Right atrium auricular region (tissue), 2 donors: ENCODE results near the gene TOX2. TPM values are rescaled to one million over a fixed set of nuclear protein-coding genes. Genes with fewer than 3 reads are reported as not detected.
A peak's percentile ranks its signal among the peaks of the same experiment; 100 is the strongest.

Source experiments
- DNase-seq: peaks from one replicate; pipeline ENCODE4 v3.0.0-alpha.2; 2019; ENCODE audit warnings: low spot score
- H3K27ac ChIP-seq, 2 donors: fragments of 200-600 bp; sonication (generic); 1 replicate in 1 of 2; 2 replicates in 1 of 2; pipeline ENCODE4 v1.5.1; 2016 to 2019
- H3K27me3 ChIP-seq, 2 donors: fragments of 200-600 bp; sonication (generic); one replicate each; pipeline versions ENCODE4 v1.5.1 to v1.6.0; 2017 to 2019
- H3K36me3 ChIP-seq: fragments of 200-600 bp; sonication (generic); one replicate; pipeline ENCODE4 v1.5.1; 2016
- H3K4me1 ChIP-seq, 2 donors: fragments of 200-600 bp; sonication (generic); one replicate each; pipeline versions ENCODE4 v1.5.1 to v1.6.0; 2017 to 2019
- H3K4me3 ChIP-seq, 2 donors: fragments of 200-600 bp; sonication (generic); 1 replicate in 1 of 2; 2 replicates in 1 of 2; pipeline ENCODE4 v1.5.1; 2017 to 2019; ENCODE audit warnings: mild to moderate bottlenecking in 1 of 2, moderate library complexity in 1 of 2
- H3K9me3 ChIP-seq, 2 donors: fragments of 200-600 bp; sonication (generic); one replicate each; pipeline ENCODE4 v1.5.1; 2019
- total RNA-seq, 2 donors: library from RNA; depleted of rRNA; stranded (reverse); fragments of >200 nt; gene quantifications; one replicate each; pipeline ENCODE4 v1.1.0, GENCODE V29; 2016
- TF ChIP-seq, protein P1 (sequence below), 2 donors: fragments of 200-600 bp; sonication (generic); IDR thresholded peaks; one replicate each; pipeline ENCODE4 v1.5.1; 2019; ENCODE audit warnings: antibody characterized with exemption in 2 of 2

The TOX2 gene
- total RNA-seq, 2 donors from 2014 or later = 0.30 to 0.63 TPM

DNA sequence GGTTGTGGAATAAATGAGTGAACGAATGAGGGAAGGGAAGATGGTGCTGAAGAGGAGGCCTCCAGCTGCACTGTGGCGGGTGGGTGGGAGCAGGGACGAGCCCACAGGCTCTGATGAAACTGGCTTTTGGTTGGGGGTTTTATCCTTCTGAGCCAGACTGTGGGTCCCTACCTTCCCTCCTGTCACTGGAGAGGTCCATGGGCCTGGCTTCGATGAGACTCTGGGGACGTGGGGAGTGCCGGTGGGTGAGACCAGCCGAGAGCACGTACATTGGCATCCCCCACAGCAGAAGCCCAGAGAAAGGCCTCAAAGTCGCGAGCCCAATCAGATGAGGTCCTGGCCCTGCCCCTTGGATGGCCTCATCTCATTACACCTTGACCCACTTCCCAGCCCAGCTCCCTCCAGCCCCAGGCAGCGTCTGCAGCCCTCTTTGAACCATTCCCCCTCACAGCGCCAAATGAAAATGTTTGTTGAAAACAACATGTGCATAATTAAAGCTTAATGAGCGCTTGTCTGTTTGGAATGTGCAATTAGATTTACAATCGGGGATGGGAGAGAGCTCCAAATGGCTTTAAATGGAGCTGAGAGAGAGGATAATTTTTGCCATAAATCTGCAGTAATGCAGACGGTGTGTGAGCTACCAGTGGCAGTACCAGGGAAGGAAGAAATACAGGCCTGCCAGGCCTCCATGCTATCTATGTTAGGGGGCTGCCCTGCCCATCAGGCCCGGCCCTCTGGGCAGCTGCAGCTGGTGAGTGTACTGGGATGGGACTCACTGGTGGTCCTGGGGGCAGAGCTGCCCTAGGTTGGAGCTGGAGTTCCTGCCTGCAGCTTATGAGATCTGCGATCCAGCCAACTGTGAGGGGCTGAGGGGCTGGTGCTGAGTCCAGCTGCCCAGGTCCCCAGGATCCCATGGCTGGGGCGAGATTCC is 47.2 kb downstream of the TOX2 start:
- no peak for DNase-seq
- H3K4me1 ChIP-seq = peaks cover 0 to 13% of the 10 kb centered on the region in 2 donors
- H3K27ac ChIP-seq = no peak overlapping the region
- H3K9me3 ChIP-seq = no peaks in the 10 kb centered on the region
- no peaks in the 10 kb centered on the region for H3K27me3 ChIP-seq
- no peaks in the 10 kb centered on the region for H3K36me3 ChIP-seq
- H3K4me3 ChIP-seq = no peak overlapping the region
- TF ChIP-seq, protein P1, sequence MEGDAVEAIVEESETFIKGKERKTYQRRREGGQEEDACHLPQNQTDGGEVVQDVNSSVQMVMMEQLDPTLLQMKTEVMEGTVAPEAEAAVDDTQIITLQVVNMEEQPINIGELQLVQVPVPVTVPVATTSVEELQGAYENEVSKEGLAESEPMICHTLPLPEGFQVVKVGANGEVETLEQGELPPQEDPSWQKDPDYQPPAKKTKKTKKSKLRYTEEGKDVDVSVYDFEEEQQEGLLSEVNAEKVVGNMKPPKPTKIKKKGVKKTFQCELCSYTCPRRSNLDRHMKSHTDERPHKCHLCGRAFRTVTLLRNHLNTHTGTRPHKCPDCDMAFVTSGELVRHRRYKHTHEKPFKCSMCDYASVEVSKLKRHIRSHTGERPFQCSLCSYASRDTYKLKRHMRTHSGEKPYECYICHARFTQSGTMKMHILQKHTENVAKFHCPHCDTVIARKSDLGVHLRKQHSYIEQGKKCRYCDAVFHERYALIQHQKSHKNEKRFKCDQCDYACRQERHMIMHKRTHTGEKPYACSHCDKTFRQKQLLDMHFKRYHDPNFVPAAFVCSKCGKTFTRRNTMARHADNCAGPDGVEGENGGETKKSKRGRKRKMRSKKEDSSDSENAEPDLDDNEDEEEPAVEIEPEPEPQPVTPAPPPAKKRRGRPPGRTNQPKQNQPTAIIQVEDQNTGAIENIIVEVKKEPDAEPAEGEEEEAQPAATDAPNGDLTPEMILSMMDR (IDR thresholded peaks at IDR 0.05) = no peak

DNA sequence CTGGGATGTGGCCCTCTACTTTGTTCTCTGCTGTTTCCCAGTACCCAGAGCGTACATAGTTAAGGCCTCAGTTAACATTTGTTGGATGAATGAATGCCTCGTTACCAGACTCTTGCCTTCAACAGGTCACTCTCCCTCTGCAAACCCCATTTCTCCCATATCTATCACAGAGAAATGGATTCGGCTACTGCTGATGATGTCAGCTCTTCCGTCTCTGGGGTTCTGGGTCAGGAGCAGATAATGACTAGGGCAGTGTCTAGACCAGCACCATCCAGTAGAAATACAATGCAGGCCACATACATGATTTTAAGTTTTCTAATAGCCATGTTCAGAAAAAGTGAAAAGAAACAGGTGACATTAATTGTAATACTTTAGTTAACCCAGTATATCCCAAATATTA is 47.9 kb downstream of the TOX2 start:
- TF ChIP-seq, protein P1 (IDR thresholded peaks at IDR 0.05) = no peak
- H3K4me3 ChIP-seq = no peak overlapping the region

DNA sequence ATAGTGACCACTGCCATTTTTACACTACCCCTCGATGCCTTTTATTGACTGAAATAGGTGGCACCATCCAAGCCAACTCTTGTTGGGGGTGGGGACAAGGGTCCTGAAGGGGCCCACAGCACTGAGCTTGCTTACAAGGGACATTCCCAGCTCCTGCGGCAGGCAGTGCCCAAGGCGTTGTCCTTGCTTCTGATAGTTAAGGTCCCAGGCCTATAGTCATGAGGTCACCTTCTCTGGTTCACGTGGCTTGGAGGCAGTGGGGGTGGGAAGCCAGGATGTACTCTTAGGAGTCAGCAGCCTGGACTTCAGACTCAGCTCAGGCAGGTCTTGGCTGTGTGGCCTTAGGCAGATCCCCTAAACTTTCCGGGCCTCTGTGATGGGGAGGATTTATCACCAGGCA is 48.6 kb downstream of the TOX2 start:
- DNase-seq = no peak
- TF ChIP-seq, protein P1 (IDR thresholded peaks at IDR 0.05) = no peak
- H3K27ac ChIP-seq = no peak overlapping the region
- H3K9me3 ChIP-seq = no peaks in the 10 kb centered on the region
- H3K4me1 ChIP-seq = peaks cover 0 to 13% of the 10 kb centered on the region in 2 donors
- no peaks in the 10 kb centered on the region for H3K27me3 ChIP-seq
- no peak overlapping the region for H3K4me3 ChIP-seq
- H3K36me3 ChIP-seq = no peaks in the 10 kb centered on the region

More for the DNA sequence above, 47.9 kb downstream of the TOX2 start:
- no peak overlapping the region for H3K27ac ChIP-seq
- H3K9me3 ChIP-seq = no peaks in the 10 kb centered on the region
- H3K36me3 ChIP-seq = no peaks in the 10 kb centered on the region
- H3K27me3 ChIP-seq = no peaks in the 10 kb centered on the region
- peaks cover 0 to 13% of the 10 kb centered on the region in 2 donors for H3K4me1 ChIP-seq
- no peak for DNase-seq

GRCh38 chr20:43963872-43964791 is 49.5 kb downstream of the TOX2 start:
- H3K4me3 ChIP-seq = no peak overlapping the region
- DNase-seq = peak; percentile 61
- no peaks in the 10 kb centered on the region for H3K27me3 ChIP-seq
- no peaks in the 10 kb centered on the region for H3K9me3 ChIP-seq
- TF ChIP-seq, protein P1 (IDR thresholded peaks at IDR 0.05) = no peak
- H3K27ac ChIP-seq = no peak overlapping the region
- no peaks in the 10 kb centered on the region for H3K36me3 ChIP-seq
- peaks cover 0 to 5% of the 10 kb centered on the region in 2 donors for H3K4me1 ChIP-seq

DNA sequence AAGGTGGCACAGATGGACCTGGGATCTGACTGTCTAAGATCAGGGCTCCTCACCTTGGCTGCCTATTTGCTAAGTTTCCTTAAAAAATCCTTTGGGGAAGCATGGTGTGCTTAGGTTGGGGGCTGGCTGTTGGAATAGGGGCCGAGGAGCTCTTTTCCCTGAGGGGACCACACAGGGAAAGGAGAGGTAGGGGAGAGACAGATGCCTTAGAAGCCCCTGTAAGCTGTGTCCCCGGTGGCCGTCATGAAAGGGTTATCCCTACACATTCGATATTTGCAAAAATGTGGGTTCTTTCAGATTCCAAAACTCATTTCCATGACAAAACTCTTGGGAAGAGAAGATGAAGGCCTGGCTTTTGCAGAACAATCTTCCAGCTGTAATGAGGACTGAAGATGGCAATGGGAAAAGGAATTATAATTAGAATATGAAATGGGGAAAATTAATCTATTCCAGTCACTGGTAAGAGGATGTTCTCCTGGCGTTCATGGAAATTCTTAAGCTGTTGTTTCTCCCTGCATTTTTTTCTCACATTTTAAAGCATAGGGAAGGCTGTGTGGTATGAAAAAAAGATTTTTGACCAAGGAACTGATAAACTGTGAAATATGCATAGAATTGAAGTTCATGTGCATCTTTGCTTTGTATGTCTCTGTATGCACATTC is 53.8 kb downstream of the TOX2 start:
- Histone ChIP-seq H3K4me3 (no peak overlapping the region), H3K9me3 (no peaks in the 10 kb centered on the region), H3K27ac (no peak overlapping the region), H3K4me1 (no peaks in the 10 kb centered on the region), H3K27me3 (no peaks in the 10 kb centered on the region), H3K36me3 (no peaks in the 10 kb centered on the region)
- DNase-seq = no peak
- TF ChIP-seq, protein P1 (IDR thresholded peaks at IDR 0.05) = no peak
